SH-SY5Y (cell line): ENCODE measurements around the gene NOL6.

Experiments used
- GATA2 ChIP-seq: IDR thresholded peaks from 2 replicates; pipeline ENCODE4 v1.6.1; 2011; ENCODE audit warnings: mild to moderate bottlenecking, low read depth, low read length
- GATA3 ChIP-seq: IDR thresholded peaks from 2 replicates; pipeline ENCODE4 v1.6.1; 2011; ENCODE audit warnings: low read depth, mild to moderate bottlenecking, low read length, moderate library complexity

- TF ChIP-seq GATA2 (no peak), GATA3 (no peak)
Observed at GRCh38 chr9:33453999-33454660, 19.6 kb downstream of the NOL6 start.
